Stomach (tissue), 9 donors: ENCODE results near the gene DCBLD2. TPM values are rescaled to one million over a fixed set of nuclear protein-coding genes. Genes with fewer than 3 reads are reported as not detected.

ENCODE experiments used
- DNase-seq, 2 donors: peaks; one replicate each; pipeline versions ENCODE4 v3.0.0 to v3.0.0-alpha.2; 2013 to 2019
- H3K27ac ChIP-seq, 5 donors: fragments of 200-600 bp in 4 of 5; sonication (generic) in 4 of 5; one replicate each; pipeline ENCODE4 v1.5.1; 2013 to 2019; ENCODE audit warnings: mild to moderate bottlenecking in 1 of 5, moderate library complexity in 1 of 5
- H3K27me3 ChIP-seq, 3 donors: fragments of 200-600 bp; sonication (generic); one replicate each; pipeline ENCODE4 v1.5.1; 2017 to 2019; ENCODE audit warnings: mixed run types in 1 of 3
- H3K36me3 ChIP-seq, 4 donors: fragments of 200-600 bp; sonication (generic); 1 replicate in 3 of 4; 2 replicates in 1 of 4; pipeline ENCODE4 v1.5.1; 2016 to 2019
- H3K4me1 ChIP-seq, 4 donors: fragments of 200-600 bp; sonication (generic); one replicate each; pipeline ENCODE4 v1.5.1; 2016 to 2019
- H3K4me3 ChIP-seq, 4 donors: fragments of 200-600 bp; sonication (generic) in 3 of 4; one replicate each; pipeline ENCODE4 v1.5.1; 2016 to 2019; ENCODE audit warnings: mild to moderate bottlenecking in 1 of 4
- H3K9me3 ChIP-seq, 4 donors: fragments of 200-600 bp; sonication (generic); one replicate each; pipeline ENCODE4 v1.5.1; 2016 to 2019
- EP300 ChIP-seq: sonication (generic); formaldehyde crosslinking; IDR thresholded peaks from one replicate; pipeline ENCODE4 v1.6.1; 2017; ENCODE audit warnings: antibody characterized with exemption
- POLR2A ChIP-seq, 4 donors: fragments of 450-650 bp; IDR thresholded peaks; one replicate each; pipeline ENCODE4 v1.6.1; 2016; ENCODE audit warnings: antibody characterized with exemption in 4 of 4, control low read depth in 2 of 4, mild to moderate bottlenecking in 1 of 4, moderate library complexity in 1 of 4
- POLR2AphosphoS5 ChIP-seq, 3 donors: sonication (generic); formaldehyde crosslinking; IDR thresholded peaks; one replicate each; pipeline ENCODE4 v1.6.1; 2016; ENCODE audit warnings: antibody characterized with exemption in 3 of 3
- WGBS, 5 donors: extraction: QIAGEN DNeasy Blood & Tissue Kit in 3 of 5; methylation state at CpG; one replicate each; pipeline versions ENCODE4 v1.1.5 to v1.1.7; 2013 to 2018; 5-methylcytosine and 5-hydroxymethylcytosine counted together
- intact Hi-C: fragments of 100-400 bp; cut with DNase I; formaldehyde crosslinking; loops from one replicate; pipeline ENCODE4 v1.15.1; 2023; ENCODE audit warnings: low total_unique reads
- polyA plus RNA-seq, 3 donors: library from polyadenylated mRNA; stranded (reverse); fragments of 200-250 nt; gene quantifications; one replicate each; pipeline ENCODE4 v1.2.3, GENCODE V29; 2013
- total RNA-seq, 5 donors: library from RNA; depleted of rRNA; stranded (reverse); fragments of >200 nt; gene quantifications; one replicate each; pipeline versions ENCODE4 v1.1.0 to v1.2.3, GENCODE V29; 2014 to 2016
- TF ChIP-seq, protein P1 (sequence below), 7 experiments: fragments of 450-650 bp in 4 of 7; fragments of 200-600 bp in 3 of 7; sonication (generic) in 3 of 7; IDR thresholded peaks; one replicate each; pipeline ENCODE4 v1.5.1; 2016 to 2019; ENCODE audit warnings: antibody characterized with exemption in 7 of 7, control low read depth in 2 of 7, mild to moderate bottlenecking in 1 of 7
- donor health status: healthy with polysubstance abuse.
- donor health status: Bipolar disorder and iron deficiency.
- donor health status: healthy.

Gene DCBLD2
- total and polyA plus RNA-seq, 8 donors = 2.3 to 77.1 (median 29.6) TPM

DNA sequence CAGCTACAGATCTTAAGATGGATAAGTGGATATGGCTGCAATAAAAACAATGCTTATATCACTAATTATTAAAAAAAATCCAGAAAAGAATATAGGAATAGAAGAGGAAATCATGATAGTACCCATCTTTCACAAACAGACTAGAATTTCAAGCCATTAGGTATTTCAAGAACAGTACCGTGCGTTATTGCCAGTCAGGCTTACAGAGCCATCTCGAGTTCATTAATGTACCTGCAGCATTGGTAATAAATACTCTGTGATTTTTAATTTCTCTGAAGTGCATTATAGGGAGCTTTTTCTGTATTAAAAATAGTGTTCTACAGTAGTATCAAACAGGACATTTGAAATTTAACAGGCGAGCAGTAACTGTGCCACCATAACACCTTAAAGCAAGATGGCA, 102.7 kb downstream of the DCBLD2 start:
- no peaks in the 10 kb centered on the region for H3K27me3 ChIP-seq
- DNase-seq = no peak
- H3K9me3 ChIP-seq = no peaks in the 10 kb centered on the region
- no peak overlapping the region for H3K4me3 ChIP-seq
- no peak overlapping the region for H3K27ac ChIP-seq
- 59 to 86% (median 71%) methylated on average over 4 of the region's 4 CpGs for WGBS, 5 donors
- intact Hi-C loops = no loop called here
- H3K4me1 ChIP-seq = no peaks in the 10 kb centered on the region
- no peak for TF ChIP-seq EP300
- TF ChIP-seq POLR2A (IDR thresholded peaks at IDR 0.05) = no peak
- TF ChIP-seq, protein P1, sequence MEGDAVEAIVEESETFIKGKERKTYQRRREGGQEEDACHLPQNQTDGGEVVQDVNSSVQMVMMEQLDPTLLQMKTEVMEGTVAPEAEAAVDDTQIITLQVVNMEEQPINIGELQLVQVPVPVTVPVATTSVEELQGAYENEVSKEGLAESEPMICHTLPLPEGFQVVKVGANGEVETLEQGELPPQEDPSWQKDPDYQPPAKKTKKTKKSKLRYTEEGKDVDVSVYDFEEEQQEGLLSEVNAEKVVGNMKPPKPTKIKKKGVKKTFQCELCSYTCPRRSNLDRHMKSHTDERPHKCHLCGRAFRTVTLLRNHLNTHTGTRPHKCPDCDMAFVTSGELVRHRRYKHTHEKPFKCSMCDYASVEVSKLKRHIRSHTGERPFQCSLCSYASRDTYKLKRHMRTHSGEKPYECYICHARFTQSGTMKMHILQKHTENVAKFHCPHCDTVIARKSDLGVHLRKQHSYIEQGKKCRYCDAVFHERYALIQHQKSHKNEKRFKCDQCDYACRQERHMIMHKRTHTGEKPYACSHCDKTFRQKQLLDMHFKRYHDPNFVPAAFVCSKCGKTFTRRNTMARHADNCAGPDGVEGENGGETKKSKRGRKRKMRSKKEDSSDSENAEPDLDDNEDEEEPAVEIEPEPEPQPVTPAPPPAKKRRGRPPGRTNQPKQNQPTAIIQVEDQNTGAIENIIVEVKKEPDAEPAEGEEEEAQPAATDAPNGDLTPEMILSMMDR (IDR thresholded peaks at IDR 0.05) = no peak
- TF ChIP-seq POLR2AphosphoS5 (IDR thresholded peaks at IDR 0.05) = no peak
- peaks cover 0 to 35% (median 27%) of the 10 kb centered on the region in 4 donors for H3K36me3 ChIP-seq

DNA sequence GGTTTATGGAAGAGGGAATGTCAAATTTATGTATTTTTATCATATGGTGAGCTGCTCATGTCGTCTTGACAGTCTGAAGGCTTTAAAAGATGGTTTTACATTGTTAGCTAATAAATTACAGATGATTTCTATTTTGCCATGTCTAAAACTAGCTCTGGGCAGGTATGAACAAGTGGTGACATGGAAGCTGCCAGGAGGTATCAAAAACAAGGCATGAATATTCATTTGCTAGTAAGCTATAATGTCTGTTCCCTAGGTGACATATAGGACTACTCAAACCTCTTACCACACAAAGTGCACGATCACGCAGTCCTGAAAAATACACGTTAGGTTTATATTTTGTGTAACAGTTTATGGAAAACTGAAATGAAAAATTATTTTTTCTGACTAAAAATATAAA, 103.6 kb downstream of the DCBLD2 start:
- Histone ChIP-seq H3K4me3 (no peak overlapping the region), H3K36me3 (peaks cover 0 to 35% (median 31%) of the 10 kb centered on the region in 4 donors), H3K4me1 (no peaks in the 10 kb centered on the region), H3K27ac (no peak overlapping the region), H3K9me3 (no peaks in the 10 kb centered on the region), H3K27me3 (no peaks in the 10 kb centered on the region)
- TF ChIP-seq, protein P1 (IDR thresholded peaks at IDR 0.05) = no peak
- TF ChIP-seq POLR2A (IDR thresholded peaks at IDR 0.05) (no peak), EP300 (no peak), POLR2AphosphoS5 (IDR thresholded peaks at IDR 0.05) (no peak)
- 80 to 91% (median 84%) methylated on average over 4 of the region's 4 CpGs for WGBS, 5 donors
- no peak for DNase-seq
- intact Hi-C loops = no loop called here

GRCh38 chr3:98796334-98796733, 105.2 kb downstream of the DCBLD2 start:
- DNase-seq = no peak
- Histone ChIP-seq H3K36me3 (peaks cover 0 to 34% (median 30%) of the 10 kb centered on the region in 4 donors), H3K4me3 (no peak overlapping the region), H3K27me3 (no peaks in the 10 kb centered on the region), H3K9me3 (no peaks in the 10 kb centered on the region), H3K27ac (no peak overlapping the region), H3K4me1 (no peaks in the 10 kb centered on the region)
- TF ChIP-seq POLR2AphosphoS5 (IDR thresholded peaks at IDR 0.05) (no peak), POLR2A (IDR thresholded peaks at IDR 0.05) (no peak), EP300 (no peak)
- TF ChIP-seq, protein P1 (IDR thresholded peaks at IDR 0.05) = no peak
- intact Hi-C loops = no loop called here
- 46 to 69% (median 59%) methylated on average over 5 of the region's 5 CpGs for WGBS, 5 donors

GRCh38 chr3:98793971-98794370, 107.5 kb downstream of the DCBLD2 start:
- no peak for DNase-seq
- intact Hi-C loops = no loop called here
- no peak for TF ChIP-seq POLR2AphosphoS5 (IDR thresholded peaks at IDR 0.05)
- TF ChIP-seq, protein P1 (IDR thresholded peaks at IDR 0.05) = no peak
- no peak for TF ChIP-seq POLR2A (IDR thresholded peaks at IDR 0.05)
- no peak for TF ChIP-seq EP300
- WGBS, 5 donors = 50 to 62% (median 57%) methylated on average over 3 of the region's 3 CpGs
- H3K4me1 ChIP-seq = peaks cover 0 to under 1% (median 0%) of the 10 kb centered on the region in 4 donors
- H3K4me3 ChIP-seq = no peak overlapping the region
- H3K9me3 ChIP-seq = no peaks in the 10 kb centered on the region
- no peak overlapping the region for H3K27ac ChIP-seq
- peaks cover 0 to 23% (median 14%) of the 10 kb centered on the region in 4 donors for H3K36me3 ChIP-seq
- H3K27me3 ChIP-seq = no peaks in the 10 kb centered on the region
